ENCODE results near the gene ANKS3. TPM values are rescaled to one million over a fixed set of nuclear protein-coding genes. Genes with fewer than 3 reads are reported as not detected.

ANKS3 gene
- polyA plus RNA-seq, 1 donor (not counting 4 experiments of a cell fraction or from before 2014, with no cell fraction given) = 11.7 TPM

DNA sequence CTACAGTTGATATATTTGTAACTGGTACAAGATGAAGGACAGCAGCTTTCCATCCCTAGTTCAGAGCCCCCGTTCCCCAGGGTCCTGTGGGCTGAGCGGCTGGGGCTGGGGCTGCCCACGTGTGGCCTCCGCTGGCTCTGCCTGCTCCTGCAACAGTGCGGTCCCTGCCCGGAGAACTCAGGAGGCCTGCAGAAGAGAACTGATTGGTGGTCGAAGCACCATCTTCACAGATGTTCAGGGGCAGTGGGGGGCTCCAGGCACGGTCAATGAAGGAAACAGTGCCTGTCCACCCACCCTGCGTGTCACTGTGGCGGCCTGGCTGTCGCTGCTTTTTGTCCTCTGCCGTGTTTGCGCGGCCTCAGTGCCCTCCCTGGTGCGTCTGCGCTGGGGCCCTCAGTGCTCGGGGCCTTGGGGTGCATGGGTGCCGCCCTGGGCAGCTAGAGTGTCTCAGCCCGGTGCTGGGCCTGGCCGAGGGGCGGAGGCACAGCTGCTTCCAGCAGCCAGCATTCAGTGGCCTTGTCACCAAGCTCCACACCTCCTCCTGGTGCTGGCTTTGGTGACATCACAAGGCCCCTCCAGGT is 44.9 kb downstream of the ANKS3 start:
- TF ChIP-seq EZH2 (IDR thresholded peaks at IDR 0.05; ENCODE audit: low read length) = no peak
- TF ChIP-seq, protein P1, sequence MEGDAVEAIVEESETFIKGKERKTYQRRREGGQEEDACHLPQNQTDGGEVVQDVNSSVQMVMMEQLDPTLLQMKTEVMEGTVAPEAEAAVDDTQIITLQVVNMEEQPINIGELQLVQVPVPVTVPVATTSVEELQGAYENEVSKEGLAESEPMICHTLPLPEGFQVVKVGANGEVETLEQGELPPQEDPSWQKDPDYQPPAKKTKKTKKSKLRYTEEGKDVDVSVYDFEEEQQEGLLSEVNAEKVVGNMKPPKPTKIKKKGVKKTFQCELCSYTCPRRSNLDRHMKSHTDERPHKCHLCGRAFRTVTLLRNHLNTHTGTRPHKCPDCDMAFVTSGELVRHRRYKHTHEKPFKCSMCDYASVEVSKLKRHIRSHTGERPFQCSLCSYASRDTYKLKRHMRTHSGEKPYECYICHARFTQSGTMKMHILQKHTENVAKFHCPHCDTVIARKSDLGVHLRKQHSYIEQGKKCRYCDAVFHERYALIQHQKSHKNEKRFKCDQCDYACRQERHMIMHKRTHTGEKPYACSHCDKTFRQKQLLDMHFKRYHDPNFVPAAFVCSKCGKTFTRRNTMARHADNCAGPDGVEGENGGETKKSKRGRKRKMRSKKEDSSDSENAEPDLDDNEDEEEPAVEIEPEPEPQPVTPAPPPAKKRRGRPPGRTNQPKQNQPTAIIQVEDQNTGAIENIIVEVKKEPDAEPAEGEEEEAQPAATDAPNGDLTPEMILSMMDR (optimal IDR thresholded peaks at IDR 0.05 in 1 of 3, IDR thresholded peaks at IDR 0.05 in 1 of 3, conservative IDR thresholded peaks at IDR 0.05 in 1 of 3; ENCODE audit: extremely low read depth in 1 of 3, insufficient read depth in 2 of 3, low read length in 3 of 3) = no peak
- no peak for DNase-seq (ENCODE audit: low read depth, low spot score)
- Histone ChIP-seq H3K4me1 (ENCODE audit: control insufficient read depth, extremely low read depth, insufficient read depth, low read length) (peaks cover 10% of the 10 kb centered on the region), H3K79me2 (ENCODE audit: control insufficient read depth, insufficient read depth, low read length) (no peaks in the 10 kb centered on the region), H2AFZ (ENCODE audit: control insufficient read depth, low read length) (no peak overlapping the region), H3K4me2 (ENCODE audit: control insufficient read depth, extremely low read depth, insufficient read depth, low read depth, low read length) (no peak overlapping the region), H3K9me1 (ENCODE audit: control insufficient read depth, extremely low read depth, insufficient read depth, low read length) (no peaks in the 10 kb centered on the region), H3K36me3 (ENCODE audit: control insufficient read depth in 2 of 2, extremely low read depth in 1 of 2, insufficient read depth in 2 of 2, low read length in 2 of 2) (peaks cover 6 to 29% of the 10 kb centered on the region in 2 experiments), H3K4me3 (ENCODE audit: control insufficient read depth in 2 of 3, extremely low read depth in 1 of 3, insufficient read depth in 2 of 3, low read depth in 1 of 3, low read length in 3 of 3) (no peak overlapping the region), H4K20me1 (ENCODE audit: control insufficient read depth, extremely low read depth, insufficient read depth, low read length) (no peaks in the 10 kb centered on the region), H3K27ac (ENCODE audit: control insufficient read depth, insufficient read depth, low read length) (no peak overlapping the region), H3K9ac (ENCODE audit: control insufficient read depth, extremely low read depth, insufficient read depth, low read length) (no peak overlapping the region), H3K9me3 (ENCODE audit: control insufficient read depth, low read depth, low read length) (no peaks in the 10 kb centered on the region), H3K27me3 (ENCODE audit: control insufficient read depth, extremely low read depth, insufficient read depth, low read length) (no peaks in the 10 kb centered on the region)
- dilution Hi-C loops (cut with MboI; ENCODE audit: extremely low pct_ligation_motif_present, low sequenced_read_pairs) = no loop called here
- no peak for FAIRE-seq

DNA sequence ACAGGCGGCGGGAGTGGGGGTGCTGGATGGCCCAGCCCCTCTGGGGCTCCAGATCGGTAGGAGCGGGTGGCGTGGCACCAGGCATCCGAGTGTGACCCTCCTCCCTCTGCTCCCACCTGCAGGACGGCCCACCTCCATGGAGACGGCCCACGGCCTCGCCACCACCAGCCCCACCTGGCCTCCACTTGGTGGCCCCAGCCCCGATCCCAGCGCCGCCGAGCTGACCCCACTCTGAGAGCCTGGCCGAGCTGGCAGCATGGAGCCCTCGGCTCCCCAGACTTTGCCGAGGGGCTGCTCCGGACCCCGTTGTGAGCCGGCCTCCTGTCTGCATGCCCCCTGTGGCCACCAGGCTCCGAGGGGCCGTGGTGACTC is 45.4 kb downstream of the ANKS3 start:
- no peaks in the 10 kb centered on the region for H3K9me1 ChIP-seq (ENCODE audit: control insufficient read depth, extremely low read depth, insufficient read depth, low read length)
- H4K20me1 ChIP-seq (ENCODE audit: control insufficient read depth, extremely low read depth, insufficient read depth, low read length) = no peaks in the 10 kb centered on the region
- FAIRE-seq = no peak
- no peaks in the 10 kb centered on the region for H3K9me3 ChIP-seq (ENCODE audit: control insufficient read depth, low read depth, low read length)
- no peak overlapping the region for H3K4me2 ChIP-seq (ENCODE audit: control insufficient read depth, extremely low read depth, insufficient read depth, low read depth, low read length)
- no peak overlapping the region for H2AFZ ChIP-seq (ENCODE audit: control insufficient read depth, low read length)
- H3K4me1 ChIP-seq (ENCODE audit: control insufficient read depth, extremely low read depth, insufficient read depth, low read length) = peaks cover 12% of the 10 kb centered on the region
- no peak overlapping the region for H3K4me3 ChIP-seq (ENCODE audit: control insufficient read depth in 2 of 3, extremely low read depth in 1 of 3, insufficient read depth in 2 of 3, low read depth in 1 of 3, low read length in 3 of 3)
- H3K79me2 ChIP-seq (ENCODE audit: control insufficient read depth, insufficient read depth, low read length) = no peaks in the 10 kb centered on the region
- peaks cover 6 to 32% of the 10 kb centered on the region in 2 experiments for H3K36me3 ChIP-seq (ENCODE audit: control insufficient read depth in 2 of 2, extremely low read depth in 1 of 2, insufficient read depth in 2 of 2, low read length in 2 of 2)
- H3K27ac ChIP-seq (ENCODE audit: control insufficient read depth, insufficient read depth, low read length) = no peak overlapping the region
- H3K9ac ChIP-seq (ENCODE audit: control insufficient read depth, extremely low read depth, insufficient read depth, low read length) = no peak overlapping the region
- no peaks in the 10 kb centered on the region for H3K27me3 ChIP-seq (ENCODE audit: control insufficient read depth, extremely low read depth, insufficient read depth, low read length)
- DNase-seq (ENCODE audit: low read depth, low spot score) = no peak
- dilution Hi-C loops (cut with MboI; ENCODE audit: extremely low pct_ligation_motif_present, low sequenced_read_pairs) = no loop called here
- TF ChIP-seq EZH2 (IDR thresholded peaks at IDR 0.05; ENCODE audit: low read length) = no peak
- TF ChIP-seq, protein P1 (optimal IDR thresholded peaks at IDR 0.05 in 1 of 3, IDR thresholded peaks at IDR 0.05 in 1 of 3, conservative IDR thresholded peaks at IDR 0.05 in 1 of 3; ENCODE audit: extremely low read depth in 1 of 3, insufficient read depth in 2 of 3, low read length in 3 of 3) = no peak

All from keratinocyte (primary cell).